ENCODE measurements around the gene MEX3D. TPM values are rescaled to one million over a fixed set of nuclear protein-coding genes. Genes with fewer than 3 reads are reported as not detected.
A peak's percentile ranks its signal among the peaks of the same experiment; 100 is the strongest.

MEX3D gene
- total and polyA plus RNA-seq, 9 donors: 23.8 to 40.3 (median 31.7) TPM

- H3K27ac ChIP-seq (ENCODE audit: low read length): no peak overlapping the region
- peaks cover 5% of the 10 kb centered on the region for H3K4me1 ChIP-seq (ENCODE audit: control insufficient read depth, insufficient read depth, low read length)
- no peaks in the 10 kb centered on the region for H3K9me3 ChIP-seq (replicated peaks; ENCODE audit: control insufficient read depth, low read depth, low read length)
- H3K27me3 ChIP-seq (ENCODE audit: control insufficient read depth, insufficient read depth, low read length): peaks cover 8% of the 10 kb centered on the region
- H3K36me3 ChIP-seq (ENCODE audit: control insufficient read depth, insufficient read depth, low read length): peaks cover 19% of the 10 kb centered on the region
- no peak overlapping the region for H3K4me3 ChIP-seq (ENCODE audit: low read length)
- 89% methylated on average over 7 of the region's 9 CpGs for WGBS (ENCODE audit: insufficient coverage)
- no peak for DNase-seq
Measured at GRCh38 chr19:1572795-1573194, 4.7 kb upstream of the MEX3D start.

DNA sequence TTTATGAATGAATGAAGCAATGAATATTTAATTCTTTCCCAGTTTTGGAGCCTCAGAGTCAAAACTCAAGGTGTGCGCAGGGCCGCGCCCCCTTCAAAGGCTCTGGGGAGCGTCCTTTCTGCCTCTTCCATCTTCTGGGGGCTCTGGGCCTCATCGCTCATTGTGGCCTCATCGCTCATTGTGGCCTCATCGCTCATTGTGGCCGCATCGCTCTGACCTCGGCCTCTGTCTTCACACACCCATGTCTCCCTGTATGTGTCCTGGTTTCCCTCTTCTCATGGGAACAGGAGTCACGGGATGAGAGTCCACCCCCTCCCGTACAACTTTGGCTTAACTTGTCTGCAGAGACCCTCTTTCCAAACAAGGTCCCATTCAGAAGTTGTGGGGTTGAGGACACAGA lies 3.2 kb upstream of the MEX3D start:
- Histone ChIP-seq H3K4me1 (ENCODE audit: control insufficient read depth, insufficient read depth, low read length) (peaks cover 5% of the 10 kb centered on the region), H3K27ac (ENCODE audit: low read length) (no peak overlapping the region), H3K36me3 (ENCODE audit: control insufficient read depth, insufficient read depth, low read length) (peaks cover 4% of the 10 kb centered on the region), H3K27me3 (ENCODE audit: control insufficient read depth, insufficient read depth, low read length) (peaks cover 8% of the 10 kb centered on the region), H3K4me3 (ENCODE audit: low read length) (no peak overlapping the region), H3K9me3 (replicated peaks; ENCODE audit: control insufficient read depth, low read depth, low read length) (no peaks in the 10 kb centered on the region)
- 89% methylated on average over 10 of the region's 12 CpGs for WGBS (ENCODE audit: insufficient coverage)
- no peak for DNase-seq

- DNase-seq: no peak
- H3K27me3 ChIP-seq (ENCODE audit: control insufficient read depth, insufficient read depth, low read length): peaks cover 8% of the 10 kb centered on the region
- WGBS (ENCODE audit: insufficient coverage): 100% methylated on average over 4 of the region's 13 CpGs
- no peaks in the 10 kb centered on the region for H3K9me3 ChIP-seq (replicated peaks; ENCODE audit: control insufficient read depth, low read depth, low read length)
- peaks cover 8% of the 10 kb centered on the region for H3K4me1 ChIP-seq (ENCODE audit: control insufficient read depth, insufficient read depth, low read length)
- H3K36me3 ChIP-seq (ENCODE audit: control insufficient read depth, insufficient read depth, low read length): no peaks in the 10 kb centered on the region
- H3K4me3 ChIP-seq (ENCODE audit: low read length): no peak overlapping the region
- no peak overlapping the region for H3K27ac ChIP-seq (ENCODE audit: low read length)
Measured at GRCh38 chr19:1570836-1571235, 2.7 kb upstream of the MEX3D start.

DNA sequence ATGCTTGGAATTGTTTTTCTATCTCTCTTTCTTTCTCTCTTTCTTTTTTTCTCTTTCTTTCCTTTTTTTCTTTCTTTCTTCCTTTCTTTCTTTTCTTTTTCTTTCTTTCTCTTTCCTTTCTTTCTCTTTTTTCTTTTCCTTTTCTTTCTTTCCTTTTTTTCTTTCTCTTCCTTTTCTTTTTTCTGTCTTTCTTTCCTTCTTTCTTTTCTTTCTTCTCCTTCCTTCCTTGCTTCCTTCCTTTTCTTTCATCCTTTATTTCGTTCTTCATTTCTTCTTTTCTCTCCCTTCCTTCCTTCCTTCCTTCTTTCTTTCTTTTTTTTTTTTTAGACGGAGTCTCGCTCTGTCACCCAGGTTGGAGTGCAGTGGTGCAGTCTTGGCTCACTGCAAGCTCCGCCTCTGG lies 1.9 kb upstream of the MEX3D start:
- Histone ChIP-seq H3K27ac (ENCODE audit: low read length) (no peak overlapping the region), H3K4me3 (ENCODE audit: low read length) (no peak overlapping the region), H3K9me3 (replicated peaks; ENCODE audit: control insufficient read depth, low read depth, low read length) (no peaks in the 10 kb centered on the region), H3K4me1 (ENCODE audit: control insufficient read depth, insufficient read depth, low read length) (peaks cover 13% of the 10 kb centered on the region), H3K27me3 (ENCODE audit: control insufficient read depth, insufficient read depth, low read length) (peaks cover 8% of the 10 kb centered on the region), H3K36me3 (ENCODE audit: control insufficient read depth, insufficient read depth, low read length) (peaks cover under 1% of the 10 kb centered on the region)
- WGBS (ENCODE audit: insufficient coverage): 80% methylated on average over 1 of the region's 4 CpGs
- DNase-seq: no peak

DNA sequence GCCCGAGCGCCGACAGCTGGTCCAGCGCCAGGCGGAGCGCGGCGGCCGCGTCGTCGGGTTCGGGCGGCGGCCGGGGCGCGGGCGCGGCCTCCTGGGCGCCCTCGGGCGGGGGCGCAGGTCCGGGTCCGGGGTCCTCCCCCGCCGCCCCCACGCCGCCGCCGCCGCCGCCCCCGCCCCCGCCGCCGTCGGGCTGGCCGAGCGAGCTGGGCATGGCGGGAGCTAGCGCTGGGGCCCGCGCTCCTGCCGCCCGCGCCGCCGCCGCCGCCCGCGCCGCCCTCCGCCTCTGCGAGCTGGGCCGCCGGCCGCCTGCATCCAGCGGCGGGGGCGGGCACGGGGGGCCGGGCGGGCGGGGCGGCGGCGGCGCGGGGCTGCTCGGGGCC lies 287 bp downstream of the MEX3D start:
- DNase-seq: no peak
- no peaks in the 10 kb centered on the region for H3K9me3 ChIP-seq (replicated peaks; ENCODE audit: control insufficient read depth, low read depth, low read length)
- peaks cover 8% of the 10 kb centered on the region for H3K36me3 ChIP-seq (ENCODE audit: control insufficient read depth, insufficient read depth, low read length)
- peaks cover 13% of the 10 kb centered on the region for H3K4me1 ChIP-seq (ENCODE audit: control insufficient read depth, insufficient read depth, low read length)
- no peak overlapping the region for H3K27ac ChIP-seq (ENCODE audit: low read length)
- H3K4me3 ChIP-seq (ENCODE audit: low read length): no peak overlapping the region
- under 1% methylated on average over 61 of the region's 73 CpGs for WGBS (ENCODE audit: insufficient coverage)
- H3K27me3 ChIP-seq (ENCODE audit: control insufficient read depth, insufficient read depth, low read length): peaks cover 8% of the 10 kb centered on the region

GRCh38 chr19:1567116-1567847 lies 843 bp downstream of the MEX3D start:
- Histone ChIP-seq H3K4me3 (ENCODE audit: low read length) (peak overlapping the region; percentile 92), H3K9me3 (replicated peaks; ENCODE audit: control insufficient read depth, low read depth, low read length) (no peaks in the 10 kb centered on the region), H3K4me1 (ENCODE audit: control insufficient read depth, insufficient read depth, low read length) (peaks cover 13% of the 10 kb centered on the region), H3K36me3 (ENCODE audit: control insufficient read depth, insufficient read depth, low read length) (peaks cover 8% of the 10 kb centered on the region), H3K27ac (ENCODE audit: low read length) (peak overlapping the region; percentile 99), H3K27me3 (ENCODE audit: control insufficient read depth, insufficient read depth, low read length) (peaks cover 8% of the 10 kb centered on the region)
- DNase-seq: peak; percentile 39
- under 1% methylated on average over 107 of the region's 108 CpGs for WGBS (ENCODE audit: insufficient coverage)

- Histone ChIP-seq H3K36me3 (ENCODE audit: control insufficient read depth, insufficient read depth, low read length) (peaks cover 8% of the 10 kb centered on the region), H3K4me3 (ENCODE audit: low read length) (peak overlapping the region; percentile 92), H3K4me1 (ENCODE audit: control insufficient read depth, insufficient read depth, low read length) (peaks cover 13% of the 10 kb centered on the region), H3K27ac (ENCODE audit: low read length) (peak overlapping the region; percentile 99), H3K9me3 (replicated peaks; ENCODE audit: control insufficient read depth, low read depth, low read length) (no peaks in the 10 kb centered on the region), H3K27me3 (ENCODE audit: control insufficient read depth, insufficient read depth, low read length) (peaks cover 6% of the 10 kb centered on the region)
- peak; percentile 94 for DNase-seq
- 4% methylated on average over 30 of the region's 42 CpGs for WGBS (ENCODE audit: insufficient coverage)
Measured at GRCh38 chr19:1566392-1567115, 1.6 kb downstream of the MEX3D start.

- H3K27me3 ChIP-seq (ENCODE audit: control insufficient read depth, insufficient read depth, low read length): no peaks in the 10 kb centered on the region
- peaks cover 15% of the 10 kb centered on the region for H3K36me3 ChIP-seq (ENCODE audit: control insufficient read depth, insufficient read depth, low read length)
- no peak overlapping the region for H3K27ac ChIP-seq (ENCODE audit: low read length)
- H3K4me1 ChIP-seq (ENCODE audit: control insufficient read depth, insufficient read depth, low read length): peaks cover 18% of the 10 kb centered on the region
- no peak for DNase-seq
- H3K9me3 ChIP-seq (replicated peaks; ENCODE audit: control insufficient read depth, low read depth, low read length): no peaks in the 10 kb centered on the region
- WGBS (ENCODE audit: insufficient coverage): 84% methylated on average over 5 of the region's 6 CpGs
- no peak overlapping the region for H3K4me3 ChIP-seq (ENCODE audit: low read length)
Measured at GRCh38 chr19:1563251-1563650, 4.9 kb downstream of the MEX3D start.

GRCh38 chr19:1561236-1561842 lies 6.8 kb downstream of the MEX3D start:
- Histone ChIP-seq H3K36me3 (ENCODE audit: control insufficient read depth, insufficient read depth, low read length) (peaks cover 23% of the 10 kb centered on the region), H3K4me1 (ENCODE audit: control insufficient read depth, insufficient read depth, low read length) (peaks cover 18% of the 10 kb centered on the region), H3K27me3 (ENCODE audit: control insufficient read depth, insufficient read depth, low read length) (no peaks in the 10 kb centered on the region), H3K27ac (ENCODE audit: low read length) (no peak overlapping the region), H3K4me3 (ENCODE audit: low read length) (no peak overlapping the region), H3K9me3 (replicated peaks; ENCODE audit: control insufficient read depth, low read depth, low read length) (no peaks in the 10 kb centered on the region)
- DNase-seq: no peak
- 68% methylated on average over 9 of the region's 17 CpGs for whole genome bisulfite sequencing (ENCODE audit: insufficient coverage)

GRCh38 chr19:1560286-1560882 lies 7.7 kb downstream of the MEX3D start:
- no peak for DNase-seq
- WGBS (ENCODE audit: insufficient coverage): 57% methylated on average over 24 of the region's 25 CpGs
- H3K4me1 ChIP-seq (ENCODE audit: control insufficient read depth, insufficient read depth, low read length): peaks cover 10% of the 10 kb centered on the region
- H3K27me3 ChIP-seq (ENCODE audit: control insufficient read depth, insufficient read depth, low read length): no peaks in the 10 kb centered on the region
- H3K4me3 ChIP-seq (ENCODE audit: low read length): no peak overlapping the region
- peaks cover 23% of the 10 kb centered on the region for H3K36me3 ChIP-seq (ENCODE audit: control insufficient read depth, insufficient read depth, low read length)
- no peaks in the 10 kb centered on the region for H3K9me3 ChIP-seq (replicated peaks; ENCODE audit: control insufficient read depth, low read depth, low read length)
- no peak overlapping the region for H3K27ac ChIP-seq (ENCODE audit: low read length)
